ENCODE results near the gene AGBL1. TPM values are rescaled to one million over a fixed set of nuclear protein-coding genes. Genes with fewer than 3 reads are reported as not detected.

The AGBL1 gene
- total RNA-seq, 1 experiment from 2014 or later: not detected

- WGBS (ENCODE audit: extremely low coverage, insufficient read length, low lambda C conversion rate): no CpG with 5 or more reads among the region's 10 CpGs
- Histone ChIP-seq H2BK12ac (ENCODE audit: insufficient read length, low read depth, low read length) (no peak overlapping the region), H2BK120ac (ENCODE audit: low read depth, low read length, poor library complexity, severe bottlenecking) (no peak overlapping the region), H3K79me1 (ENCODE audit: insufficient read depth, low read depth, low read length, poor library complexity, severe bottlenecking) (no peaks in the 10 kb centered on the region), H3K79me2 (ENCODE audit: insufficient read depth, low read length) (no peaks in the 10 kb centered on the region), H3K18ac (ENCODE audit: insufficient read length, low read depth, low read length) (no peak overlapping the region), H2AFZ (ENCODE audit: low read length) (no peak overlapping the region), H3K23ac (ENCODE audit: insufficient read length, low read depth, low read length) (no peak overlapping the region), H2AK5ac (ENCODE audit: insufficient read length, low read length) (no peak overlapping the region), H4K8ac (replicated peaks; ENCODE audit: insufficient read length, low read depth, low read length) (no peak overlapping the region), H3K9ac (ENCODE audit: extremely low read depth, insufficient read length, low read length) (no peak overlapping the region), H3K27ac (ENCODE audit: insufficient read length, low read depth, low read length) (no peak overlapping the region), H4K20me1 (ENCODE audit: control insufficient read depth, insufficient read depth, insufficient read length) (no peaks in the 10 kb centered on the region), H3T11ph (ENCODE audit: low read length) (no peak overlapping the region), H3K4ac (ENCODE audit: low read depth, low read length) (no peak overlapping the region), H2BK15ac (ENCODE audit: low read depth, low read length) (no peak overlapping the region), H3K4me1 (ENCODE audit: insufficient read depth, low read length) (no peaks in the 10 kb centered on the region; the same call in 1 of the 2 replicates), H3K9me3 (ENCODE audit: control insufficient read depth, low read depth, low read length) (no peaks in the 10 kb centered on the region), H2BK20ac (ENCODE audit: low read depth, low read length, poor library complexity, severe bottlenecking) (no peak overlapping the region), H4K91ac (ENCODE audit: insufficient read length, low read depth, low read length) (no peak overlapping the region), H3K23me2 (ENCODE audit: insufficient read length, low read depth, low read length, poor library complexity, severe bottlenecking) (no peaks in the 10 kb centered on the region), H3K14ac (ENCODE audit: insufficient read depth, low read length) (no peak overlapping the region), H3K27me3 (ENCODE audit: insufficient read depth, low read length) (no peaks in the 10 kb centered on the region), H3K56ac (ENCODE audit: insufficient read length, low read depth, low read length) (no peak overlapping the region), H2BK5ac (ENCODE audit: insufficient read length, low read length) (no peak overlapping the region), H4K5ac (ENCODE audit: insufficient read length, low read depth, low read length) (no peak overlapping the region), H3K4me2 (ENCODE audit: insufficient read depth, insufficient read length, low read length) (no peak overlapping the region)
- Mint-ChIP-seq H3K36me3 (ENCODE audit: insufficient read depth in 1 of 3, low read depth in 3 of 3) (no peaks in the 10 kb centered on the region), H3K4me1 (peaks cover 4 to 11% of the 10 kb centered on the region in 2 experiments), H3K9me3 (no peaks in the 10 kb centered on the region), H3K4me3 (no peak overlapping the region), H3K27me3 (ENCODE audit: low read depth) (no peaks in the 10 kb centered on the region), H3K27ac (no peak overlapping the region)
- DNase-seq: no peak
- no peak for TF ChIP-seq CTCF (conservative IDR thresholded peaks at IDR 0.05)
Measured at GRCh38 chr15:86879250-86880229, 799.9 kb downstream of the AGBL1 start.

Data from H9 (cell line).